Measurements from ENCODE around the gene TRIM6. TPM values are rescaled to one million over a fixed set of nuclear protein-coding genes. Genes with fewer than 3 reads are reported as not detected.

The TRIM6 gene
- total RNA-seq, 1 experiment from 2014 or later, result 53.8 TPM

GRCh38 chr11:5620651-5621521 is 24.4 kb downstream of the TRIM6 start:
- no peaks in the 10 kb centered on the region for H3K27me3 ChIP-seq (ENCODE audit: control insufficient read depth, insufficient read depth, low read length)
- peaks cover 16% of the 10 kb centered on the region for H3K4me1 ChIP-seq (ENCODE audit: control insufficient read depth, insufficient read depth, low read length)
- CTCF ChIA-PET, result no interaction called here
- intact Hi-C loops (cut with micrococcal nuclease; ENCODE audit: unreplicated experiment) (no loop called here), in situ Hi-C loops (cut with HindIII; ENCODE audit: low pct_unique_long_range_greater_than_20kb, low sequenced_read_pairs) (no loop called here)
- POLR2A ChIA-PET, result no interaction called here
- H3K9me3 ChIP-seq (ENCODE audit: control insufficient read depth, insufficient read depth, low read depth, low read length), result no peaks in the 10 kb centered on the region
- H3K27ac ChIP-seq (ENCODE audit: low read length), result peak overlapping the region; percentile 67; the same call in 1 of the 2 replicates
- ATAC-seq (peak; percentile 78), DNase-seq (ENCODE audit: low read depth, low spot score) (peak; percentile 76)
- TF ChIP-seq SIN3A (IDR thresholded peaks at IDR 0.05; ENCODE audit: borderline replicate concordance, insufficient read depth, low read depth, low read length), result no peak
- TF ChIP-seq TCF7L2 (IDR thresholded peaks at IDR 0.05; ENCODE audit: low read depth, low read length), result 0 out of 2 replicates have a peak, but pooled peaks have one; percentile 35
- no TSS peak for BruUV-seq (replicated peaks)
- peak overlapping the region in 1 of 2 experiments; percentile 34; a peak in 2 of 4 replicates for H3K4me3 ChIP-seq (ENCODE audit: low read depth in 2 of 2, low read length in 2 of 2)
- H3K36me3 ChIP-seq (ENCODE audit: control insufficient read depth, insufficient read depth, low read length), result no peaks in the 10 kb centered on the region

- TF ChIP-seq SIN3A (IDR thresholded peaks at IDR 0.05; ENCODE audit: borderline replicate concordance, insufficient read depth, low read depth, low read length) (no peak), POLR2AphosphoS5 (IDR thresholded peaks at IDR 0.05; ENCODE audit: low read depth, low read length) (no peak), TCF7L2 (IDR thresholded peaks at IDR 0.05; ENCODE audit: low read depth, low read length) (no peak), CTCF (IDR thresholded peaks at IDR 0.05) (no peak), REST (IDR thresholded peaks at IDR 0.05; ENCODE audit: insufficient read depth in 1 of 2, low read depth in 2 of 2, low read length in 1 of 2) (no peak)
- BruUV-seq (replicated peaks), result no TSS peak
- Histone ChIP-seq H3K4me1 (ENCODE audit: control insufficient read depth, insufficient read depth, low read length) (peaks cover 16% of the 10 kb centered on the region), H3K4me3 (ENCODE audit: low read depth in 2 of 2, low read length in 2 of 2) (no peak overlapping the region), H3K27ac (ENCODE audit: low read length) (peak overlapping the region; percentile 67), H3K36me3 (ENCODE audit: control insufficient read depth, insufficient read depth, low read length) (no peaks in the 10 kb centered on the region), H3K27me3 (ENCODE audit: control insufficient read depth, insufficient read depth, low read length) (no peaks in the 10 kb centered on the region), H3K9me3 (ENCODE audit: control insufficient read depth, insufficient read depth, low read depth, low read length) (no peaks in the 10 kb centered on the region)
- no peak for ATAC-seq
- in situ Hi-C loops (cut with HindIII; ENCODE audit: low pct_unique_long_range_greater_than_20kb, low sequenced_read_pairs), result no loop called here
- DNase-seq (ENCODE audit: low read depth, low spot score), result no peak
- intact Hi-C loops (cut with micrococcal nuclease; ENCODE audit: unreplicated experiment), result no loop called here
- ChIA-PET POLR2A (no interaction called here), CTCF (no interaction called here)
Observed at GRCh38 chr11:5621580-5621979, 25.1 kb downstream of the TRIM6 start.

- no peaks in the 10 kb centered on the region for H3K27me3 ChIP-seq (ENCODE audit: control insufficient read depth, insufficient read depth, low read length)
- H3K4me3 ChIP-seq (ENCODE audit: low read depth in 2 of 2, low read length in 2 of 2), result no peak overlapping the region
- DNase-seq (ENCODE audit: low read depth, low spot score) (no peak), ATAC-seq (no peak)
- ChIA-PET POLR2A (no interaction called here), CTCF (no interaction called here)
- H3K36me3 ChIP-seq (ENCODE audit: control insufficient read depth, insufficient read depth, low read length), result no peaks in the 10 kb centered on the region
- in situ Hi-C loops (cut with HindIII; ENCODE audit: low pct_unique_long_range_greater_than_20kb, low sequenced_read_pairs) (no loop called here), intact Hi-C loops (cut with micrococcal nuclease; ENCODE audit: unreplicated experiment) (no loop called here)
- no peak for TF ChIP-seq TCF7L2 (IDR thresholded peaks at IDR 0.05; ENCODE audit: low read depth, low read length)
- no peak for TF ChIP-seq REST (IDR thresholded peaks at IDR 0.05; ENCODE audit: insufficient read depth in 1 of 2, low read depth in 2 of 2, low read length in 1 of 2)
- no peak for TF ChIP-seq POLR2AphosphoS5 (IDR thresholded peaks at IDR 0.05; ENCODE audit: low read depth, low read length)
- no peak for TF ChIP-seq CTCF (IDR thresholded peaks at IDR 0.05)
- TF ChIP-seq SIN3A (IDR thresholded peaks at IDR 0.05; ENCODE audit: borderline replicate concordance, insufficient read depth, low read depth, low read length), result no peak
- no peak overlapping the region for H3K27ac ChIP-seq (ENCODE audit: low read length)
- H3K9me3 ChIP-seq (ENCODE audit: control insufficient read depth, insufficient read depth, low read depth, low read length), result no peaks in the 10 kb centered on the region
- peaks cover 16% of the 10 kb centered on the region for H3K4me1 ChIP-seq (ENCODE audit: control insufficient read depth, insufficient read depth, low read length)
- no TSS peak for BruUV-seq (replicated peaks)
Observed at GRCh38 chr11:5622802-5623201, 26.4 kb downstream of the TRIM6 start.
